ENCODE results near the gene ANKH. TPM values are rescaled to one million over a fixed set of nuclear protein-coding genes. Genes with fewer than 3 reads are reported as not detected.

ANKH gene
- polyA plus RNA-seq, 1 donor: 85.6 TPM

- H3K9me3 ChIP-seq (ENCODE audit: control insufficient read depth, low read depth, low read length): no peaks in the 10 kb centered on the region
- H3K27ac ChIP-seq (ENCODE audit: low read length): no peak overlapping the region
- no peaks in the 10 kb centered on the region for H3K4me1 ChIP-seq (ENCODE audit: control insufficient read depth, insufficient read depth, low read length)
- no peak overlapping the region for H3K4me3 ChIP-seq (ENCODE audit: low read length)
- 90% methylated on average over 2 of the region's 4 CpGs for WGBS (ENCODE audit: insufficient coverage, low lambda C conversion rate)
- H3K27me3 ChIP-seq (ENCODE audit: control insufficient read depth, insufficient read depth, low read length): no peaks in the 10 kb centered on the region
- no peaks in the 10 kb centered on the region for H3K36me3 ChIP-seq (ENCODE audit: control insufficient read depth, insufficient read depth, low read length)
- DNase-seq: no peak
These were observed 92.8 kb downstream of the ANKH start for GRCh38 chr5:14778792-14779070.

DNA sequence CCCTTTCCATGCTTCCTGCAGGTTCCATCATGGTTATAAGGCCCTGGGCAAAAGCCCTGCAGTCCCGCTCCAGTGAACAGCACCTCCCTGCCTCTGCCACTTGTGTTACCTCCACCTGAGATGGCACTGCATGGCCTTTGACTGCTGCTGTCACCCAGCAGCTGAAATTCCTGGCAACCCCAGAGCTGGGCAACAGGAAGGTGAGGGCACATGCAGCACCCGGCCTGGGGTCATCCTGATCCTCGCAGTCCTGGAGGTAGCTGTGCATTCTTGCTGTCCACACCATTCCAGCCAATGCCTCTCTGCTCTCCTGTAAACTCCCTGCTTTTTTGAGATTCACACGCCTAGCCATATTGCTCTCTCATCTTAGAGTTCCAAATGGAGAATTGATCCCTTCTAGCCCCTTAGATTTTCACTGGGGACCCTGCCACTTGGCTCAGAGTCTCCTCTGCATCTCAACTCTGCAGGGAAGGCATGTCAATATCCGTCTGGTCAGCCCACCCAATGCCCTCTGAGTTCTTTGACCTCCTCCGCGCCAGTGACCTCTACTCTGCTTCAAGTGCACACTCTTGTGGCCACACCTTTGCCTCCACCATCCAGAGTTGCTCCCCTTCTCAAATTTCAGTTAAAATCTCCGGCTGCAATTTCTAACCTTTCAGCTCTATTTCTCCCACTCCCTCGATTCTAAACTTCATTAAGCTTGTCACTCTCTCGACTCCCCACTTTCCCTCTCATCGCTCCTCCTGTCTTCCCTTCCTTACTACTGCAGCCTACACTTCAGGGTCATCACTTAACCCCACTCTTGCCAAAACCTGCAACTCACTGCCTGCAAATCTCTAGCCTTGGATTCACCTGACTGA, 93.4 kb downstream of the ANKH start:
- H3K27ac ChIP-seq (ENCODE audit: low read length): no peak overlapping the region
- H3K4me3 ChIP-seq (ENCODE audit: low read length): no peak overlapping the region
- no peaks in the 10 kb centered on the region for H3K4me1 ChIP-seq (ENCODE audit: control insufficient read depth, insufficient read depth, low read length)
- no peaks in the 10 kb centered on the region for H3K27me3 ChIP-seq (ENCODE audit: control insufficient read depth, insufficient read depth, low read length)
- no peak for DNase-seq
- WGBS (ENCODE audit: insufficient coverage, low lambda C conversion rate): 76% methylated on average over 4 of the region's 11 CpGs
- H3K9me3 ChIP-seq (ENCODE audit: control insufficient read depth, low read depth, low read length): no peaks in the 10 kb centered on the region
- H3K36me3 ChIP-seq (ENCODE audit: control insufficient read depth, insufficient read depth, low read length): no peaks in the 10 kb centered on the region

- no peaks in the 10 kb centered on the region for H3K4me1 ChIP-seq (ENCODE audit: control insufficient read depth, insufficient read depth, low read length)
- 100% methylated on average over 1 of the region's 6 CpGs for WGBS (ENCODE audit: insufficient coverage, low lambda C conversion rate)
- H3K27ac ChIP-seq (ENCODE audit: low read length): no peak overlapping the region
- no peaks in the 10 kb centered on the region for H3K27me3 ChIP-seq (ENCODE audit: control insufficient read depth, insufficient read depth, low read length)
- DNase-seq: no peak
- no peak overlapping the region for H3K4me3 ChIP-seq (ENCODE audit: low read length)
- H3K36me3 ChIP-seq (ENCODE audit: control insufficient read depth, insufficient read depth, low read length): no peaks in the 10 kb centered on the region
- H3K9me3 ChIP-seq (ENCODE audit: control insufficient read depth, low read depth, low read length): no peaks in the 10 kb centered on the region
These were observed 94.4 kb downstream of the ANKH start for GRCh38 chr5:14777187-14777586.

- 80% methylated on average over 1 of the region's 5 CpGs for WGBS (ENCODE audit: insufficient coverage, low lambda C conversion rate)
- H3K27me3 ChIP-seq (ENCODE audit: control insufficient read depth, insufficient read depth, low read length): no peaks in the 10 kb centered on the region
- H3K4me3 ChIP-seq (ENCODE audit: low read length): no peak overlapping the region
- H3K36me3 ChIP-seq (ENCODE audit: control insufficient read depth, insufficient read depth, low read length): no peaks in the 10 kb centered on the region
- H3K27ac ChIP-seq (ENCODE audit: low read length): no peak overlapping the region
- no peaks in the 10 kb centered on the region for H3K9me3 ChIP-seq (ENCODE audit: control insufficient read depth, low read depth, low read length)
- DNase-seq: no peak
- no peaks in the 10 kb centered on the region for H3K4me1 ChIP-seq (ENCODE audit: control insufficient read depth, insufficient read depth, low read length)
These were observed 95.0 kb downstream of the ANKH start for GRCh38 chr5:14776602-14777001.

DNA sequence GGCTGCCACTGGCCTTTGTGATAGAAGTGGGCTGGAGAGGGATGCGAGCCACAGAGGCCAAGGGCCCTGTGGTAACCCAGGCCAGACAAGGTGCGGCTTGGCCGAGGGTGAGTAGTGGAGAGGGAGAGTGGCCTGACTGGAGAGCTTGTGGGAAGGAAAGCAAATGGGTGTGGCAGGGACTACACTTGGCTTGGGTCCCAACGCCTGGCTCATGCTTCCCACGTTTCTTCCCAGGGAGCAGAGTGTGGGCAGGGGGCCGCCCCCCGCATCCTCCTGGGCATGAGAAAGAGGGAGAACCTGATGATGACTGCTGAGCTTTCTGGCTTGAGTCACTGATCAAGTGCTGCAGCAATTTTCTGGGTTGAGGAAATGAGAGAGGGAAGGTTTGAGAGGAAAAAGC, 95.7 kb downstream of the ANKH start:
- Histone ChIP-seq H3K27me3 (ENCODE audit: control insufficient read depth, insufficient read depth, low read length) (no peaks in the 10 kb centered on the region), H3K27ac (ENCODE audit: low read length) (no peak overlapping the region), H3K4me3 (ENCODE audit: low read length) (no peak overlapping the region), H3K9me3 (ENCODE audit: control insufficient read depth, low read depth, low read length) (no peaks in the 10 kb centered on the region), H3K36me3 (ENCODE audit: control insufficient read depth, insufficient read depth, low read length) (no peaks in the 10 kb centered on the region), H3K4me1 (ENCODE audit: control insufficient read depth, insufficient read depth, low read length) (no peaks in the 10 kb centered on the region)
- no peak for DNase-seq
- no CpG with 5 or more reads among the region's 7 CpGs for WGBS (ENCODE audit: insufficient coverage, low lambda C conversion rate)

DNA sequence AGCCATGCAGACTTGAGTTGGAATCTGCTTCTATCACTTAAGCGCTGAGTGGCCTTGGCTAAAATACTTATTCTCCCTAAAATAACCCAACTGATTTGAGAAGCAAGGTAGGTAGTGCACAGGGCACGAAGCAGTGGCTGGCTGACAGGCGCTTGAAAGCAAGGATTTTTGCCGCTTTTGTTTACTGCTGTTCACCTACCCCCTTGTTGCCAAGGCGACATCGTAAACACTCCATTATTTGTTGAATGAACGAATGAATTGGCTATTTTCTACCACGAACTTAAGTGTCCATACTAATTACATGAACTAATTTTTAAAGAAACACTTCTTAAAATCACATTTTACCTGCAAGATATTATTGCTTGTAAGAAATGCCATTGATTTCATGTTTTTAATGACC, 98.0 kb downstream of the ANKH start:
- WGBS (ENCODE audit: insufficient coverage, low lambda C conversion rate): 73% methylated on average over 4 of the region's 8 CpGs
- no peak for DNase-seq
- Histone ChIP-seq H3K9me3 (ENCODE audit: control insufficient read depth, low read depth, low read length) (no peaks in the 10 kb centered on the region), H3K27me3 (ENCODE audit: control insufficient read depth, insufficient read depth, low read length) (no peaks in the 10 kb centered on the region), H3K4me1 (ENCODE audit: control insufficient read depth, insufficient read depth, low read length) (no peaks in the 10 kb centered on the region), H3K36me3 (ENCODE audit: control insufficient read depth, insufficient read depth, low read length) (no peaks in the 10 kb centered on the region), H3K27ac (ENCODE audit: low read length) (no peak overlapping the region), H3K4me3 (ENCODE audit: low read length) (no peak overlapping the region)

GRCh38 chr5:14771972-14772371, 99.6 kb downstream of the ANKH start:
- Histone ChIP-seq H3K27me3 (ENCODE audit: control insufficient read depth, insufficient read depth, low read length) (no peaks in the 10 kb centered on the region), H3K4me3 (ENCODE audit: low read length) (no peak overlapping the region), H3K9me3 (ENCODE audit: control insufficient read depth, low read depth, low read length) (no peaks in the 10 kb centered on the region), H3K27ac (ENCODE audit: low read length) (no peak overlapping the region), H3K4me1 (ENCODE audit: control insufficient read depth, insufficient read depth, low read length) (no peaks in the 10 kb centered on the region), H3K36me3 (ENCODE audit: control insufficient read depth, insufficient read depth, low read length) (no peaks in the 10 kb centered on the region)
- 89% methylated on average over 1 of the region's 3 CpGs for WGBS (ENCODE audit: insufficient coverage, low lambda C conversion rate)
- DNase-seq: no peak

DNA sequence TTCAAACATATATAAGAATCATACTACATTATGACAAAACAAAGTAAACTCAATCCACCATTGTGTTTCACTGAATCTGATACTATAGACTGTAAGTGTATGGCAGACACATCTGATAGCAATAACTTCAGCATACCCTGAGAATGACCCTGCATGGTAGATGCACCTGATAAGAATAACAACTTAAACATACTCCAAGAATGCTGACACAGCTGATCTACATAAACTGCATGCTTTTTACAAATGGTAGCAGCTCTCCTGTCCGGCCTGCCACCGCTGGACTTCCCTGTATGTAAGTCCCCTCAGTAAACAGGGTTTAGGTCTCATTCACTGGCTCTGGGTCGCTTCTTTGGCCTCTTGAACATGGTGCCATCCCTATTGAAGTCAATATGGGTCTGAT, 100.4 kb downstream of the ANKH start:
- Histone ChIP-seq H3K4me1 (ENCODE audit: control insufficient read depth, insufficient read depth, low read length) (no peaks in the 10 kb centered on the region), H3K4me3 (ENCODE audit: low read length) (no peak overlapping the region), H3K36me3 (ENCODE audit: control insufficient read depth, insufficient read depth, low read length) (no peaks in the 10 kb centered on the region), H3K27me3 (ENCODE audit: control insufficient read depth, insufficient read depth, low read length) (no peaks in the 10 kb centered on the region), H3K27ac (ENCODE audit: low read length) (no peak overlapping the region), H3K9me3 (ENCODE audit: control insufficient read depth, low read depth, low read length) (no peaks in the 10 kb centered on the region)
- no peak for DNase-seq
- WGBS (ENCODE audit: insufficient coverage, low lambda C conversion rate): no CpG with 5 or more reads among the region's 3 CpGs

- Histone ChIP-seq H3K36me3 (ENCODE audit: control insufficient read depth, insufficient read depth, low read length) (peaks cover 4% of the 10 kb centered on the region), H3K9me3 (ENCODE audit: control insufficient read depth, low read depth, low read length) (no peaks in the 10 kb centered on the region), H3K27ac (ENCODE audit: low read length) (no peak overlapping the region), H3K27me3 (ENCODE audit: control insufficient read depth, insufficient read depth, low read length) (no peaks in the 10 kb centered on the region), H3K4me3 (ENCODE audit: low read length) (no peak overlapping the region), H3K4me1 (ENCODE audit: control insufficient read depth, insufficient read depth, low read length) (no peaks in the 10 kb centered on the region)
- no CpG with 5 or more reads among the region's 17 CpGs for WGBS (ENCODE audit: insufficient coverage, low lambda C conversion rate)
- DNase-seq: no peak
These were observed 102.8 kb downstream of the ANKH start for GRCh38 chr5:14768508-14769365.

GRCh38 chr5:14767735-14768507, 103.7 kb downstream of the ANKH start:
- no peaks in the 10 kb centered on the region for H3K27me3 ChIP-seq (ENCODE audit: control insufficient read depth, insufficient read depth, low read length)
- H3K4me1 ChIP-seq (ENCODE audit: control insufficient read depth, insufficient read depth, low read length): no peaks in the 10 kb centered on the region
- no peaks in the 10 kb centered on the region for H3K9me3 ChIP-seq (ENCODE audit: control insufficient read depth, low read depth, low read length)
- H3K36me3 ChIP-seq (ENCODE audit: control insufficient read depth, insufficient read depth, low read length): peaks cover 4% of the 10 kb centered on the region
- H3K27ac ChIP-seq (ENCODE audit: low read length): no peak overlapping the region
- no peak overlapping the region for H3K4me3 ChIP-seq (ENCODE audit: low read length)
- no peak for DNase-seq
- no CpG with 5 or more reads among the region's 8 CpGs for WGBS (ENCODE audit: insufficient coverage, low lambda C conversion rate)
